Embryonic facial prominence (tissue), 1 donor: ENCODE results near the gene PDLIM7.

Experiments
- DNase-seq: peaks from one replicate; pipeline ENCODE4 v3.0.0-alpha.2; 2016; ENCODE audit errors: extremely low spot score

The PDLIM7 gene

DNA sequence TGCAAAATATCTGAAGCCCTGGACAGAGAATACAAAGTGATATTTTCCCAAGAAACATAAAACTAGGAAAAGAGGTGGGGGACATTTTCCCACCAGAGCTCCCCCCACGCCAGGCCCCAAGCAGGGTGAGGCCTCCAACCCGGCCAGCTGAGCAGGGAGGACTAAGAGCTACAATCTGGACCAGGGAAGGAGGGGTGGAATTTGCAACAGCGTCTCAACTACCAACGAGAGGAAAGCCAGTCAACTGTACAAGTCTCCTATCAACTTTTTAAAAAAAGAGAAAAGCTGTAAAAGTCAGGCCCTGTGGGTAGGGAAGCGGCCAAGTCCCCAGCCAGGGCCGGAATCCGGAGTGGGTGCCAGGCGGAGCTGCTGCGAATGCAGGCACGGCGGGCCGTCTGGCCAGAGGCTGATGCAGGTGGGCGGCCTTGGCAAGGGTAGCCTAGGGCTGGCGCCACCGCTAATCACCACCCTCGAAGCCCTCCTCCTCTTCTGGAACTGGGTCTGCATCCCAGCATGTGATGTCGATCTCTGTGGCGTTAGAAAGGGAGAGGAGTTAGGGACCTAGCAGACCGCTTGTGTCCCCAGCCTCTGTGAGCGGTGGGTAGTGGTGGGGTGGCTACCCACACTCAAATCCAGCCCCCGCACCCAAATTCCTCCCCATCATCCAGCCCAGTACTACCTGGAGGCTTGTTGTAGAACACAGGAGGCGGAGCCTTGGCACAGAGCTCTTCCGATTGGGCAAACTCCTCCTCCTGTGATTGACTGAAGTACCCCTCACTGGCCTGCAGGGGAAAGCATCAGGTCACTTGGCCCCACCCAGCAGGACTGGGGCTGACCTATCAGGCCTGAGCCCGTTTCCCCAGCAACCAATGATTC is 40.2 kb downstream of the PDLIM7 start:
- DNase-seq, result peak; percentile 76

- no peak for DNase-seq
Measured at GRCh38 chr5:177456591-177456964, 40.8 kb downstream of the PDLIM7 start.

GRCh38 chr5:177455661-177456590 is 41.5 kb downstream of the PDLIM7 start:
- DNase-seq, result peak; percentile 60

- peak; percentile 38 for DNase-seq
Measured at GRCh38 chr5:177455036-177455660, 42.3 kb downstream of the PDLIM7 start.

- peak; percentile 82 for DNase-seq
Measured at GRCh38 chr5:177454397-177455035, 42.9 kb downstream of the PDLIM7 start.

DNA sequence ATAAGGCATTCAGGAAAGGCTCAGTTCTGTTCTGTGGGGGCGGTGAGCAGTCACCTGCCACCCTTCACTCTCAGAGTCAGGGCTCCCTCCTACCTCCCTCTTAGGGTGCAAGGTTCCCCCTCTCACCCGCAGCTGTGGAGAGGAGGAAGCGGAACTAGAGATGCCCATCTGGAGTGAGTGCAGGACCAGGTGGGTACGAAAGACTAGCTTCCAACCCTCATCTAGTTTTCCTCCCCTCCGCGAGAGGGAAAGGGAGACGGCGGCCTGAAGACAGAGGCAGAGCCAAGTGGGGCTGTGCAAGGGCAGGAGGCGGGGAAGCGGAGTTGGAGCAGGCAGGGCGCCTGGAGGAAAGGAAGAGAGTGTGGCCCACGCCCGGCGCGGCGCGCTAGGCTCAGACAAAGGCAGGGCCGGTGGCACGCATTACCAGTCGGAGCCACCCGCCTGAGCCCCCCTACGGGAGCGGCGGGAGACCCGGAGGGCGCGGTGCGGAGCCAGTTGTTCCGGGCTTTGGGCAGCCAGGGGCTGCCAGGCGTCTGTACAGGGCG is 43.5 kb downstream of the PDLIM7 start:
- DNase-seq, result no peak

DNA sequence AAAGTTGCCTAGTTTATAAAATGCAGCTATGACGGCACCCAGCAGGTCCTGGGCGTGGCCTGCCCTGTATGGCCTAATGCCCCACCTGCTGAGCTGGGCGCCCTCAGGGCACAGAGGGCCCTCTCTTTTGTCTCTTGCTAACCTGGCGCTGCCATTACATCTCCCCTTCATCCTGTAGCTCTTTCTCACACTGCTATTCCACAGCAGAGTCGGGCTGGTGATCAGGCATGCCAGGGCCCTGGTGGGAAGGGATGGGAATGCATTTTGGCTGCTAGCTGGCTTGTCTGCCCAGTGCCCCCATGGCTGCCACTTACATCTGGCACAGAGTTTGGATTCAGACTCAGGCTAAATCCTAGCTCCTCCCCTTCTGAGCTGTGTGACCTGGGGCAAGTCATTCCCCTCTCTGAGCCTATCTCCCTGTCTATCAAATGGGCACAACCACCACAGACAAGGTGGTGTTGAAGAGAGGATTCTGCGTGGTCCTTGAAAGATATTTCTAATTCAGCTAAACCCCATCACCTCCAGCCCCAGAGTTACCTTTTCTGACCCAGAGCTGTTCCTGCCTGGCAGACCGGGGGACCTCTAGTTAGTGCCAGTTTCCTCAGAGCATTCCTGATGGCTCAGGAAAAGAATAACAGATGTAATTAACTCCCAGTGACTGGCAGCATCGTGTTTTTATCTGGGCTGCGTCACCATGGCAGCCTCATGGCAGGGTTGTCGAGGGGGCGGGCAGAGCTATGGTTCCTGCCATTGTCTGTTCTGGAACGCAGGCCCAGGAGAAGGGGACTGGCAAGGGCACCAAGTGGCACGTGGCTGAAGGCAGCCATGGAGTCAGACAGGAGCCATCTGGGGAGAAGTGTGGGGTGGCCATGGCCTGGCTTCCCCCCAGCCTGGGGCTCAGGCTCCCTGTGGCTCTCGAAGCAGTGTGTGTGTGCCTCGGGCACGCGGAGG is 44.4 kb downstream of the PDLIM7 start:
- no peak for DNase-seq

DNA sequence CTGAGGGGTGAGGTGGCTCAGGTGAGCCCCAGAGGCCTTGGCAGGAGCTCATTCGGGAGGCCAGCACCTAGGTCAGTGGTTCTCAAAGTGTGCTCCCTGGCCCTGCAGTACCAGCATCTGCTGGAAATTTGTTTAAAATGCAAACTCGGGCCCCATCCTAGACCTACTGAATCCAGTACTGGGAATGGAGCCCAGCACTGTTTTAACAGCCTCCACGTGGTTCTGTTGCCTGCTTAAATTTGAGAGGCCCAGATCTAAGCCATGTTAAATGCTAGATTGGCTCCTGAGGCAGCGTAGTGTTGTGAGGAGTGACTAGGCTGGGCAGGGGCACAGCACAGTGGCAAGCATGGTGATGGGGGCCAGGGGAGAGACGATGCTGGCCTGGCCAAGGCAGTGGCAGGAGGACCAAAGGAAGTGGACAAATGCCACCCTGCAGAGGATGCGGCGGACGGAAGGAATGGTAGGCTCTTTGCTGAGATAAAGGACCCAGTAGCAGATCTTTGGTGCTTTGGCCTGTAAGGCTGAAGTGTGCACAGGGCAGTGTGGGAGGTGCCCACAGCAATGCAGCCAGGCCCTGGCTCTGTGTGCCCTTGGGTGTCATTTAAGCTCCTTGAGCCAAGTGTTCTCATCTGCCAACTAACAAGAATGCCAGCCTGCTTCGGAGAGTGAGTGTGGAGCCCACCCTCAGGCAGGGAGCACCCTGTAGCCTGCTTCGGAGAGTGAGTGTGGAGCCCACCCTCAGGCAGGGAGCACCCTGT is 46.6 kb downstream of the PDLIM7 start:
- no peak for DNase-seq

- no peak for DNase-seq
Measured at GRCh38 chr5:177449140-177450061, 48.0 kb downstream of the PDLIM7 start.

GRCh38 chr5:177448244-177448950 is 49.0 kb downstream of the PDLIM7 start:
- no peak for DNase-seq

GRCh38 chr5:177447611-177448243 is 49.7 kb downstream of the PDLIM7 start:
- DNase-seq, result no peak

DNA sequence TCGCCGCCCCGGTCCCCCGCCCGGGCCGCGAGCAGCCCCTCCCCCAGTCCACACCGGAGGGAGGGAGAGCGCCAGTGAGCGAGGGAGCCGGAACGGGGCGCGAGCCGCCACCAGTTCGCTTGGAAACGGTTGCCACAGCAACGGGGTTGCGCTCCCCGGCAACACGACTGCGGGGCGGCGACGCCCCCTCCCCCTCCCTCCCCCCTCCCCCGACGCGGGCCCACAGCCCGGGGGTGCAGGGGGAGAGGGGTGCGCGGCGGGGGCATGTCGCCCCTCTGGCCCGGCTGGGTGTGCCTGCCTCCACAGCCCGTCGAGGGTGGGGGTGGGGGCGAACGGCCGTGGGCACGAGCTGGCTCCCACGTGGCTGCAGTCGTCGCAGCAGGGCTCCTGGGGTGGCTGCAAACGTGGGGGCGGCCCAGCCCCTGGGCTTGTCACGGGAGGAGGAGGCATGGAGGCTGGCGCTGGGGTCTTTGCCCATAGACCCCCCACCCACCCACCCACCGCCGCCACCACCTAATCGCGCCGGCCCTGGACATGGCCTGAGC is 50.3 kb downstream of the PDLIM7 start:
- DNase-seq, result no peak

DNA sequence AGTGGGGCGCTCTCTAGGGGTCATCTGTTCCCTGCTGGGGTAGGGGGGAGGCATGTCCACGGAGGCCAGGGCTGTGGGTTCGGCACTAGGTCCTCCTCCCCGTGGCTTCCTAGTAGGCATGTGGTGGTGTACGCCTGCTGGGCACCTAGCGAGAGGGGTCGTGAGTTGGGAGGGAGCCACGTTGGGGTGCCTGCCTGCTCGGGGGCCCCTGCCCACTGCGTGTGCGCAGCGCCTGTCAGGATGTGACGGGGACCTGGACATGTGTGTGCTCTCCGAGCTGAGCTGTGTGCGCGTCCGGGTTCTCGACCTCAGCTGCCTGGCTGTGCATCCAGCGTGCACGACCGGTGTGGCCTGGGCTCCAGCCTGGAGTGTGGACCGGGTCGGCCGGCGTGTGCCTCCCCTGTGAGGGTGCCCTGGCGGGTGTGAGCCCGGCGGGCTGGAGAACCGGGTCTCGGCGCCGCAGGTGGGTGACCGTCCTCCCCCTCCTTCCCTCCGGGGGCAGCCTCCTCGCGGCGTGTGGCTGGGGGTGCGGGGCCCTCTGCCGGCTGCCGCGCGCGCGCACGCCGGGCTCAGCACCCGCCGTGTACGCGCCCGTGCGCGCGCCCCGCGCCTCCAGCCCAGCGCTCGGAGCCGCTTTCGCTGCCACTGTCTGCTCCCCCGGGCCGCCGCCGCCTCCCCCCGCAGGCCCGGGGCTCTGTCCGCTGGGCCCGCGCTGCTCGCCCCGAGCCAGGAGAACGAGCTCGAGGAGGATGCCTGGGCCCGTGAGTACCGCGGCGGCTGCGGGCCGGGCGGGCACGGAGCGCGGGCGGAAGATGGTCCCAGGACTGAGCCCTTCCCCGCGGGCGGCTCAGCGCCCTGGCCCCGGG is 51.0 kb downstream of the PDLIM7 start, which contains the start of gene PRR7:
Gene PRR7 (plus strand): TSS at position 615 of the 866 bp plus-strand sequence. CDS start 8,254 bp downstream, outside the sequence.
- no peak for DNase-seq

DNA sequence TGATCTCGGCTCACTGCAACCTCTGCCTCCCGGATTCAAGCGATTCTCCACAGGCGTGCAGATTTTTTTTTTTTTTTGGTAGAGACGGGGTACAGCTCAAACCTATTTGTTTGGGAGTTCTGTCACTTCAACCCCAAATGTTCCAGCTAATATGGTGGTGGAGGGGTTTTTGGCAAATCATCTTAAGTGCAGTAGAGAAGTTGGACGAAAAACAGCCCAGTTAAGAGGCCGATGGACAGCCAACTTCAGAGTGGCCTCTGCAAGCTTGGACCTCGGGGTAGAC is 51.5 kb downstream of the PDLIM7 start:
- no peak for DNase-seq

DNA sequence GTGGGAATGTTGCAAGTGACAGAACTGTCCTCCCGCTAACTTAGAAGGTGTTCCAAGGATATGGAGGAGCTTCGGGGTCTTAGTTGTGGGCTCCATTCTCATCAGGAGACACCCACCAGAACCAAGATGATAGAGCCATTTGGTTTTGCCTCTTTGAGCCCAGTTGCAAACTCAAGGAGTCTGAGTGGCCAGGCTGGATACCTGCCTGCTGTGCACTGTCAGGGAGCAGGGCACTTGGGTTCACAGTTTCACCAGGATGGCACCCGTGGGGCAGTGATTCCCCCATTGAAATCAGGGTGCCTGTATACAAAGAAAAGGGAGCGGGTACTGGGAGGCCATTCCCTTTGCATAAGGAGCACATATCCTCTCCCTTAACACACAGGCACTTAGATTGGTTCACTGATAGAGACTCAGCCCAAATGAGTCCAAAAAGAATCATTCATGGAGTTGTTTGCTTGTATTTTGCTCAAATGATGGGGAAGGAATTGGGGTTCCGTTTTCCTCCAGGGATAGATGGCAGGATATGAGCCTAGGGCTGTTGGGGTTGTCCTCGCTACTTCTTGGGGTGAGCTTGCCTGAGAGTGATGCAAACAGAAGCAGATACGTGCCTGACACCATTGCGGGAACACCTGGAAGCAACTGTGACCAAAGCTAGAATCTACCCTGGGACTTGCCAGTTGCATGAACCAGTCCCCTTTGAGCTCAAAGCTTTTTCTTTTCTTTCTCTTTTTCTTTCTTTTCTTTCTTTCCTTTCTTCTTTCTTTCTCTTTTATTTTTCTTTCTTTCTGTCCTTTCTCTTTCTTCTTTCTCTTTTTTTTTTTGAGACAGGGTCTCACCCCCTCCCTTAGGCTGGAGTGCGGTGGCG is 52.1 kb downstream of the PDLIM7 start:
- no peak for DNase-seq
